ENCODE results near the gene RNF151. TPM values are rescaled to one million over a fixed set of nuclear protein-coding genes. Genes with fewer than 3 reads are reported as not detected.

The RNF151 gene
- total RNA-seq, 1 experiment from 2014 or later: not detected

DNA sequence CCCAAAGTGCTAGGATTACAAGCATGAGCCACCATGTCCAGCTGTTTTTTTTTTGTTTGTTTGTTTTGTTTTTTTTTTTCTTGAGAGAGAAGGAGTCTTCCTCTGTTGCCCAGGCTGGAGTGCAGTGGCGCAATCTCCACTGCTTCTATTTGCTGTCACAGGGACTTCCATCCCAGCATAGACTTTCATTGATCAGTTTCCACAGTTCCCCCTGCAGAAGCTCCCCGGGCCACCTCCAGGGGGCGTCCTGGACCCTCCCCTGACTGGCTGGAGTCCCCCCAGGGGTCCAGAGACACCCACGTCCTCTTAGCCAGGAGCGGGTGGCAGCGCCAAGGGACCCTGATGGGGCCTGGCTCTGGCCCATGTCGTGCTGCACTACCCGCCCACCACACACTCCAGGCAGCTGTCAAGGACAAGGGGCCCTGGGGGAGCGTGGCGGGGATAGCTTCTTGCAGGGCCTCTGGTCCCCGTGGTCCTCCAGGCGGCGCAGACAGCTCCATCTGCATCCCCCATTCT is 49.8 kb downstream of the RNF151 start:
- DNase-seq (ENCODE audit: low spot score): no peak
- in situ Hi-C loops (cut with HindIII; ENCODE audit: low sequenced_read_pairs): no loop called here

Other genes with a start within 250 kb of the RNF151 start
- gene NME3, start 195.3 kb upstream of the RNF151 start, total RNA-seq (2014; rRNA removed; shearing (Covaris generic)): 64.4 and 76.9 TPM in 2 replicates
- 10.4 and 10.6 TPM in 2 replicates for gene EME2, start 194.0 kb upstream of the RNF151 start, total RNA-seq (2014; rRNA removed; shearing (Covaris generic))
- gene MRPS34, start 193.7 kb upstream of the RNF151 start, total RNA-seq (2014; rRNA removed; shearing (Covaris generic)): 276 and 281 TPM in 2 replicates
- 14.0 and 27.3 TPM in 2 replicates for gene SPSB3, start 184.3 kb upstream of the RNF151 start, total RNA-seq (2014; rRNA removed; shearing (Covaris generic))
- 128 and 160 TPM in 2 replicates for gene NUBP2, start 183.9 kb upstream of the RNF151 start, total RNA-seq (2014; rRNA removed; shearing (Covaris generic))
- gene IGFALS, start 173.2 kb upstream of the RNF151 start, total RNA-seq (2014; rRNA removed; shearing (Covaris generic)): 0.31 TPM in 1 of 2 replicates, not detected in the other
- gene HAGH, start 140.0 kb upstream of the RNF151 start, total RNA-seq (2014; rRNA removed; shearing (Covaris generic)): 81.3 and 108 TPM in 2 replicates
- gene FAHD1, start 139.7 kb upstream of the RNF151 start, total RNA-seq (2014; rRNA removed; shearing (Covaris generic)): 63.5 and 85.2 TPM in 2 replicates
- 81.1 and 105 TPM in 2 replicates for gene MEIOB, start 94.7 kb upstream of the RNF151 start, total RNA-seq (2014; rRNA removed; shearing (Covaris generic))
- gene HS3ST6, start 48.4 kb upstream of the RNF151 start, total RNA-seq (2014; rRNA removed; shearing (Covaris generic)): 1.2 and 9.8 TPM in 2 replicates
- gene MSRB1, start 23.7 kb upstream of the RNF151 start, total RNA-seq (2014; rRNA removed; shearing (Covaris generic)): 72.3 and 79.3 TPM in 2 replicates
- not detected in 2 replicates for gene RPL3L, start 12.2 kb upstream of the RNF151 start, total RNA-seq (2014; rRNA removed; shearing (Covaris generic))
- gene NDUFB10, start 7.3 kb upstream of the RNF151 start, total RNA-seq (2014; rRNA removed; shearing (Covaris generic)): 339 and 361 TPM in 2 replicates
- gene RPS2, start 2.0 kb upstream of the RNF151 start, total RNA-seq (2014; rRNA removed; shearing (Covaris generic)): 10,196 and 11,503 TPM in 2 replicates
- gene TBL3, start 5.2 kb downstream of the RNF151 start, total RNA-seq (2014; rRNA removed; shearing (Covaris generic)): 78.6 and 84.2 TPM in 2 replicates
- gene NOXO1, start 14.6 kb downstream of the RNF151 start, total RNA-seq (2014; rRNA removed; shearing (Covaris generic)): not detected in 2 replicates
- 41.8 and 51.5 TPM in 2 replicates for gene GFER, start 17.3 kb downstream of the RNF151 start, total RNA-seq (2014; rRNA removed; shearing (Covaris generic))
- 30.5 and 36.7 TPM in 2 replicates for gene SYNGR3, start 23.1 kb downstream of the RNF151 start, total RNA-seq (2014; rRNA removed; shearing (Covaris generic))
- gene ZNF598, start 43.0 kb downstream of the RNF151 start, total RNA-seq (2014; rRNA removed; shearing (Covaris generic)): 58.0 and 72.1 TPM in 2 replicates
- gene NPW, start 52.9 kb downstream of the RNF151 start, total RNA-seq (2014; rRNA removed; shearing (Covaris generic)): not detected in 2 replicates
- gene NHERF2, start 60.0 kb downstream of the RNF151 start, total RNA-seq (2014; rRNA removed; shearing (Covaris generic)): 20.5 and 28.9 TPM in 2 replicates
- 25.2 and 36.6 TPM in 2 replicates for gene NTHL1, start 81.0 kb downstream of the RNF151 start, total RNA-seq (2014; rRNA removed; shearing (Covaris generic))
- 23.3 and 36.4 TPM in 2 replicates for gene TSC2, start 81.1 kb downstream of the RNF151 start, total RNA-seq (2014; rRNA removed; shearing (Covaris generic))
- 42.0 and 113 TPM in 2 replicates for gene PKD1, start 169.0 kb downstream of the RNF151 start, total RNA-seq (2014; rRNA removed; shearing (Covaris generic))
- gene RAB26, start 181.8 kb downstream of the RNF151 start, total RNA-seq (2014; rRNA removed; shearing (Covaris generic)): 46.8 and 55.2 TPM in 2 replicates
- 76.1 and 99.9 TPM in 2 replicates for gene TRAF7, start 188.9 kb downstream of the RNF151 start, total RNA-seq (2014; rRNA removed; shearing (Covaris generic))
- 0.80 and 4.2 TPM in 2 replicates for gene CASKIN1, start 229.7 kb downstream of the RNF151 start, total RNA-seq (2014; rRNA removed; shearing (Covaris generic))
- 34.8 and 86.2 TPM in 2 replicates for gene MLST8, start 238.6 kb downstream of the RNF151 start, total RNA-seq (2014; rRNA removed; shearing (Covaris generic))
- 1.9 and 2.1 TPM in 2 replicates for gene BRICD5, start 244.0 kb downstream of the RNF151 start, total RNA-seq (2014; rRNA removed; shearing (Covaris generic))
- 47.8 and 70.9 TPM in 2 replicates for gene PGP, start 248.0 kb downstream of the RNF151 start, total RNA-seq (2014; rRNA removed; shearing (Covaris generic))

All from G401 (cell line).